A549 (cell line): ENCODE results near the gene PDLIM1. TPM values are rescaled to one million over a fixed set of nuclear protein-coding genes. Genes with fewer than 3 reads are reported as not detected.

Experiments used
- ATAC-seq, 2 experiments: fragments of 200-7000 bp in 1 of 2; fragments of >200 bp in 1 of 2; cut with Nextera tagmentation in 1 of 2; cut with Tn5 transposase in 1 of 2; 3 replicates each; pipeline versions ENCODE4 v1.8.0 to v1.9.1; 2018 to 2020; ENCODE audit warnings: mild to moderate bottlenecking in 1 of 2, moderate library complexity in 1 of 2
- CTCF ChIA-PET: fragments of 300-600 bp; sonication (Branson Sonifier 250); formaldehyde crosslinking; extraction: SDS; loops from one replicate; lab custom pipeline; 2021; ENCODE audit warnings: antibody characterized with exemption, inconsistent platforms; lab: Yijun Ruan, JAX
- POLR2A ChIA-PET: fragments of 350-600 bp; formaldehyde crosslinking; extraction: SDS; loops from one replicate; lab custom pipeline; 2021; ENCODE audit warnings: antibody characterized with exemption, inconsistent platforms; lab: Yijun Ruan, JAX
- DNase-seq, 2 experiments: peaks; one replicate each; pipeline versions ENCODE4 v3.0.0 to v3.0.0-alpha.2; 2011 to 2016; ENCODE audit warnings: low read depth in 1 of 2, low spot score in 1 of 2
- FAIRE-seq: peaks from 2 replicates; lab custom pipeline; 2011; peaks lifted over from hg19 to GRCh38; lab: Jason Lieb, UNC
- H3K27ac ChIP-seq, 2 experiments: fragments of >200 bp; sonication (Bioruptor Twin); formaldehyde crosslinking; 3 replicates each; pipeline ENCODE4 v1.5.1; 2016 to 2017
- H3K4me1 ChIP-seq: fragments of >200 bp; sonication (Bioruptor Twin); formaldehyde crosslinking; 3 replicates; pipeline ENCODE4 v1.6.1; 2016
- H3K4me2 ChIP-seq: fragments of >200 bp; sonication (Bioruptor Twin); formaldehyde crosslinking; 3 replicates; pipeline ENCODE4 v1.6.1; 2016
- H3K4me3 ChIP-seq: fragments of >200 bp; sonication (Bioruptor Twin); formaldehyde crosslinking; 3 replicates; pipeline ENCODE4 v1.5.1; 2016
- H3K9me3 ChIP-seq: fragments of >200 bp; sonication (Bioruptor Twin); formaldehyde crosslinking; 3 replicates; pipeline ENCODE4 v1.6.1; 2016
- CBX8 ChIP-seq: fragments of 200-600 bp; sonication (generic); IDR thresholded peaks from 2 replicates; pipeline ENCODE4 v1.6.1; 2016
- CEBPB ChIP-seq, 2 experiments: fragments of >200 bp in 1 of 2; sonication (Bioruptor Twin) in 1 of 2; formaldehyde crosslinking in 1 of 2; IDR thresholded peaks; 2 replicates each; pipeline ENCODE4 v1.6.1; 2012 to 2016
- CHD2 ChIP-seq: fragments of 150-350 bp; IDR thresholded peaks from 2 replicates; pipeline ENCODE4 v1.6.1; 2014; ENCODE audit warnings: low read length; ENCODE audit not compliant: partially characterized antibody
- EHMT2 ChIP-seq: fragments of 200-600 bp; sonication (generic); IDR thresholded peaks from 2 replicates; pipeline ENCODE4 v1.6.1; 2016; ENCODE audit warnings: antibody characterized with exemption, low read depth, mild to moderate bottlenecking, moderate library complexity
- EP300 ChIP-seq, 2 experiments: fragments of >200 bp; sonication (Bioruptor Twin); formaldehyde crosslinking; IDR thresholded peaks; 2 replicates in 1 of 2; 3 replicates in 1 of 2; pipeline ENCODE4 v1.6.1; 2016 to 2017
- ESRRA ChIP-seq: fragments of 150-350 bp; IDR thresholded peaks from 2 replicates; pipeline ENCODE4 v1.6.1; 2014; ENCODE audit warnings: mild to moderate bottlenecking, low read length, borderline replicate concordance
- FOSL2 ChIP-seq, 2 experiments: fragments of 450-650 bp in 1 of 2; fragments of >200 bp in 1 of 2; sonication (Bioruptor Twin) in 1 of 2; formaldehyde crosslinking; IDR thresholded peaks; 2 replicates each; pipeline versions ENCODE4 v1.5.0 to v1.6.1; 2016 to 2020; ENCODE audit warnings: mild to moderate bottlenecking in 1 of 2, moderate library complexity in 1 of 2
- GATA3 ChIP-seq: IDR thresholded peaks from 2 replicates; pipeline ENCODE4 v1.6.1; 2012; ENCODE audit warnings: borderline replicate concordance
- HOXB13 ChIP-seq: fragments of 250-450 bp; sonication (Bioruptor Pico); IDR thresholded peaks from 2 replicates; pipeline ENCODE4 v1.5.0; 2020; ENCODE audit warnings: low read depth, mild to moderate bottlenecking, moderate library complexity
- KDM1A ChIP-seq: fragments of 200-600 bp; sonication (generic); IDR thresholded peaks from 2 replicates; pipeline ENCODE4 v1.6.1; 2016; ENCODE audit warnings: low read depth, mild to moderate bottlenecking
- KDM5A ChIP-seq: fragments of 200-600 bp; sonication (generic); IDR thresholded peaks from 2 replicates; pipeline ENCODE4 v1.6.1; 2016; ENCODE audit warnings: antibody characterized with exemption, mild to moderate bottlenecking
- MYC ChIP-seq: IDR thresholded peaks from 2 replicates; pipeline ENCODE4 v1.6.1; 2012; ENCODE audit warnings: mild to moderate bottlenecking, inconsistent platforms, low read length, improper control_type of control experiment, borderline replicate concordance
- NFE2L2 ChIP-seq: fragments of 150-350 bp; conservative IDR thresholded peaks from 2 replicates; pipeline ENCODE4 v1.6.1; 2014; ENCODE audit warnings: low read length
- NPAS2 ChIP-seq: fragments of 250-450 bp; sonication (Bioruptor Pico); IDR thresholded peaks from 2 replicates; pipeline ENCODE4 v1.8.0; 2022; ENCODE audit warnings: mild to moderate bottlenecking, moderate library complexity, borderline replicate concordance
- PBX3 ChIP-seq: IDR thresholded peaks from 2 replicates; pipeline ENCODE4 v1.6.1; 2012
- POLR2A ChIP-seq: IDR thresholded peaks from 2 replicates; pipeline ENCODE4 v1.6.1; 2012; ENCODE audit warnings: mild to moderate bottlenecking, low read length
- REST ChIP-seq: fragments of 200-600 bp; sonication (generic); IDR thresholded peaks from 2 replicates; pipeline ENCODE4 v1.6.1; 2016; ENCODE audit warnings: antibody characterized with exemption, mild to moderate bottlenecking, moderate library complexity
- RFX5 ChIP-seq: fragments of 450-650 bp; IDR thresholded peaks from 2 replicates; pipeline ENCODE4 v1.7.1; 2014; ENCODE audit warnings: antibody characterized with exemption, mild to moderate bottlenecking, moderate library complexity
- RNF2 ChIP-seq: fragments of 200-600 bp; sonication (generic); IDR thresholded peaks from 2 replicates; pipeline ENCODE4 v1.6.1; 2016; ENCODE audit warnings: low read depth, mild to moderate bottlenecking, antibody characterized with exemption, moderate library complexity, borderline replicate concordance
- SMC3 ChIP-seq: fragments of >200 bp; sonication (Bioruptor Twin); formaldehyde crosslinking; IDR thresholded peaks from 3 replicates; pipeline ENCODE4 v1.6.1; 2018; ENCODE audit warnings: inconsistent platforms
- SREBF2 ChIP-seq: fragments of 450-650 bp; IDR thresholded peaks from 2 replicates; pipeline ENCODE4 v1.6.1; 2014; ENCODE audit warnings: mild to moderate bottlenecking, moderate library complexity
- WGBS: methylation state at CpG from one replicate; pipeline ENCODE4 v1.1.6; 2017; ENCODE audit errors: missing lambda C conversion rate; 5-methylcytosine and 5-hydroxymethylcytosine counted together
- polyA plus RNA-seq, 4 experiments: library from polyadenylated mRNA; depleted of rRNA in 3 of 4; stranded (reverse); fragments of >200 nt; fragmentation: RNase III in 1 of 4; extraction: RNeasy Plus Mini Kit Qiagen cat#74134 plus additional on column Dnase treatment in 1 of 4; gene quantifications; 2 replicates in 3 of 4; 3 replicates in 1 of 4; pipeline ENCODE4 v1.2.3, GENCODE V29; 2011 to 2017
- TF ChIP-seq, protein P1 (sequence below): fragments of 150-350 bp; IDR thresholded peaks from 2 replicates; pipeline ENCODE4 v1.6.1; 2014; ENCODE audit warnings: low read depth, mild to moderate bottlenecking, low read length
- TF ChIP-seq, protein P2 (sequence below): fragments of 250-450 bp; sonication (Bioruptor Pico); IDR thresholded peaks from 2 replicates; pipeline ENCODE4 v1.5.0; 2020; ENCODE audit warnings: low read depth, mild to moderate bottlenecking, moderate library complexity
- TF ChIP-seq, protein P3 (sequence below): fragments of >200 bp; sonication (Bioruptor Twin); formaldehyde crosslinking; IDR thresholded peaks from 2 replicates; pipeline ENCODE4 v1.6.1; 2016

The PDLIM1 gene
- polyA plus RNA-seq, 2 of the 4 experiments (the other 2 are of a cell fraction): 92.5 to 128 TPM

DNA sequence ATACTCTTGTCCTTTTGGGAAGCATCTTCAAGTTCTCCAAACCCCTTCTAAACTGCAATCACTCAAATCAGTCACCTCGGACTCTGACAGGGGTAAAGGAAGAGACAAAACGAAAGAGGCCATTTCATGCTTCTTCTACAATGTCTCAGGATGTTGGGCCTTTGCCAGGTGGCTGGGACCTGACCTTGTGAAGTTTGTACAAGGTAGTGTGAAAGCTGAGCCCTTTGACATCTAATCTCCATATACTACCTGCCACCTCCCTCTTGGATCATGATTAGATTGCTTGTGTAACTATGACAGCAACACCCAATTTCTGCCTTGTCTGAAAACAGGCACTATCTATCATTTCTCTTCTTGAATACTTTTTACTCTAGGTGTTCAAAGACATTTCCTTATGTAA lies 35.1 kb upstream of the PDLIM1 start:
- no peak for DNase-seq
- no peak for FAIRE-seq
- 68% methylated on average over 2 of the region's 2 CpGs for WGBS
- peaks cover 16% of the 10 kb centered on the region for H3K4me1 ChIP-seq
- CTCF ChIA-PET: interaction anchor here (0.5 to 1.1 kb wide), 5 partner anchors 19 to 1770 kb away, joined by 3 to 8 read pairs (median 3); no protein-coding TSS in a partner anchor
- no peak for ATAC-seq
- POLR2A ChIA-PET: no interaction called here
- no peak overlapping the region for H3K4me3 ChIP-seq
- H3K4me2 ChIP-seq: no peak overlapping the region
- H3K27ac ChIP-seq: no peak overlapping the region
- TF ChIP-seq ESRRA (no peak), PBX3 (no peak), POLR2A (no peak), REST (no peak), HOXB13 (CRISPR knock-in tag) (no peak), EP300 (IDR thresholded peaks at IDR 0.05) (no peak), EHMT2 (no peak), GATA3 (no peak), CBX8 (no peak), NFE2L2 (no peak), KDM5A (no peak), MYC (no peak), NPAS2 (CRISPR knock-in tag) (no peak), RFX5 (no peak), SREBF2 (no peak), CHD2 (no peak)
- TF ChIP-seq, protein P1, sequence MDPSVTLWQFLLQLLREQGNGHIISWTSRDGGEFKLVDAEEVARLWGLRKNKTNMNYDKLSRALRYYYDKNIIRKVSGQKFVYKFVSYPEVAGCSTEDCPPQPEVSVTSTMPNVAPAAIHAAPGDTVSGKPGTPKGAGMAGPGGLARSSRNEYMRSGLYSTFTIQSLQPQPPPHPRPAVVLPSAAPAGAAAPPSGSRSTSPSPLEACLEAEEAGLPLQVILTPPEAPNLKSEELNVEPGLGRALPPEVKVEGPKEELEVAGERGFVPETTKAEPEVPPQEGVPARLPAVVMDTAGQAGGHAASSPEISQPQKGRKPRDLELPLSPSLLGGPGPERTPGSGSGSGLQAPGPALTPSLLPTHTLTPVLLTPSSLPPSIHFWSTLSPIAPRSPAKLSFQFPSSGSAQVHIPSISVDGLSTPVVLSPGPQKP: no peak
- TF ChIP-seq, protein P2, sequence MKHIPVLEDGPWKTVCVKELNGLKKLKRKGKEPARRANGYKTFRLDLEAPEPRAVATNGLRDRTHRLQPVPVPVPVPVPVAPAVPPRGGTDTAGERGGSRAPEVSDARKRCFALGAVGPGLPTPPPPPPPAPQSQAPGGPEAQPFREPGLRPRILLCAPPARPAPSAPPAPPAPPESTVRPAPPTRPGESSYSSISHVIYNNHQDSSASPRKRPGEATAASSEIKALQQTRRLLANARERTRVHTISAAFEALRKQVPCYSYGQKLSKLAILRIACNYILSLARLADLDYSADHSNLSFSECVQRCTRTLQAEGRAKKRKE (CRISPR knock-in tag): no peak
- TF ChIP-seq, protein P3, sequence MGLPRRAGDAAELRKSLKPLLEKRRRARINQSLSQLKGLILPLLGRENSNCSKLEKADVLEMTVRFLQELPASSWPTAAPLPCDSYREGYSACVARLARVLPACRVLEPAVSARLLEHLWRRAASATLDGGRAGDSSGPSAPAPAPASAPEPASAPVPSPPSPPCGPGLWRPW: no peak
- H3K9me3 ChIP-seq: no peaks in the 10 kb centered on the region

GRCh38 chr10:95324436-95325268 lies 33.8 kb upstream of the PDLIM1 start:
- Histone ChIP-seq H3K4me3 (no peak overlapping the region), H3K4me2 (no peak overlapping the region), H3K27ac (no peak overlapping the region), H3K9me3 (no peaks in the 10 kb centered on the region), H3K4me1 (peaks cover 3% of the 10 kb centered on the region; the same call in 2 of the 3 replicates)
- DNase-seq: no peak
- FAIRE-seq: no peak
- ChIA-PET POLR2A (no interaction called here), CTCF (interaction anchor here (0.6 to 0.9 kb wide), 3 partner anchors 24 to 630 kb away, joined by 3 to 8 read pairs (median 4); no protein-coding TSS in a partner anchor)
- WGBS: 77% methylated on average over 11 of the region's 11 CpGs
- no peak for ATAC-seq
- TF ChIP-seq CHD2: no peak
- no peak for TF ChIP-seq FOSL2 (IDR thresholded peaks at IDR 0.05)
- TF ChIP-seq FOSL2 (CRISPR knock-in tag; IDR thresholded peaks at IDR 0.05): no peak
- no peak for TF ChIP-seq CBX8
- no peak for TF ChIP-seq PBX3
- no peak for TF ChIP-seq KDM1A
- no peak for TF ChIP-seq ESRRA
- no peak for TF ChIP-seq KDM5A
- no peak for TF ChIP-seq HOXB13 (CRISPR knock-in tag)
- TF ChIP-seq RNF2: no peak
- TF ChIP-seq, protein P2 (CRISPR knock-in tag): no peak
- TF ChIP-seq, protein P1: no peak
- TF ChIP-seq SMC3: no peak
- TF ChIP-seq CEBPB (IDR thresholded peaks at IDR 0.05): no peak
